Stimulated activated CD4-positive, alpha-beta T cell treated with anti-CD3 and anti-CD28 coated beads, Interleukin-4, amount 100 ng/mL, for 48 hours (primary cell): ENCODE measurements around the gene CAPN9.

Experiments
- DNase-seq, 2 donors: peaks; one replicate each; pipeline ENCODE4 v3.0.0-alpha.2; 2020; ENCODE audit warnings: low read depth in 2 of 2

The CAPN9 gene

DNA sequence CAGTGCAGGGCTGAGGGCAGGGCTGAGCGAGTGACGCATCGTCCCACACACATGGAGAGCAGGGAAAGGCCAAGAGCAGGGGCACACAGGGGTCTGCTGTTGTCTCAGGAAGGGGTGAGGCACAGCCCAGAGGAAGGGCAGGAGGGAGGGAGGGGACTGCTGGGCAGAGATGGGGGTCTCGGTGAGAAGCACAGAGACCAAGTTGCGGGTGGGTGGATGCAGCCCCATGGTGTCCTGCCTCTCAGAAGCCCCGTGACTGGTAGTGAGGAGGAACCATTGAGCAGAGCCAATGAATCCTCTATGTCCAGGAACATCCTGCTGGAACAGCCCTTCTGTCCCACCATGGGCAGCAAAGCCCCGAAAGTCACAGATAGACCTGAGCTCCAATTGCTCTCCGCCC lies 103.4 kb downstream of the CAPN9 start:
- no peak for DNase-seq

DNA sequence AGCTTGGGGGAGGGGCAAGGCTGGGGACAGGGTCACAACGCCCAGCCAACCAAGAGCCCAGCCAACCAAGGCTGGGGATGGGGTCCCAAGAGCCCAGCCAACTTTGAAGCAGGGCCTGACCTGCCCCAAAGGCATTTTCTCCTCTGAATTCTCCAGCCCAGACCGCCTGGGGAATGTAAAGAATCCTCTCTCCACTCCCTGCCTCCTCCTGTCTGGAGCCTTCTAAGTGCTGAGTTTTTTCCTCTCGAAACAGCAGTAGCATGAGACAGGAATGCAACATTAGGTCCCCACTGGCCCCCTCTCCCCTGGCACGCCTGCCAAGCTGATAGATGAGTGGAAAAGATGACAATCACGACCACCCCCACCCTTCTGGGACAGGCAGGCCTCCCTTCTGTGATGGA lies 104.1 kb downstream of the CAPN9 start:
- no peak for DNase-seq
